Naive B cell (primary cell): ENCODE results near the gene MOV10L1. TPM values are rescaled to one million over a fixed set of nuclear protein-coding genes. Genes with fewer than 3 reads are reported as not detected.
"Not testable (repeated sequence)": the region's sequence is repeated elsewhere in the genome, so short reads cannot be mapped to it uniquely, and the experiment has no call there.

Source experiments
- ATAC-seq, 2 donors: fragments of 150-1000 bp; cut with Tn5 transposase; 2 replicates each; pipeline ENCODE4 v1.10.0; 2021; ENCODE audit warnings: low read depth in 2 of 2, mild to moderate bottlenecking in 2 of 2, moderate library complexity in 2 of 2
- DNase-seq: peaks from one replicate; pipeline ENCODE4 v3.0.0; 2022
- H3K27ac Mint-ChIP-seq, 6 donors: one replicate each; pipeline ENCODE4 v1.8.0; 2020 to 2022; ENCODE audit warnings: mild to moderate bottlenecking in 6 of 6, mixed read lengths in 6 of 6, moderate library complexity in 5 of 6, inconsistent platforms in 2 of 6
- H3K27me3 Mint-ChIP-seq, 3 donors: one replicate each; pipeline ENCODE4 v1.8.0; 2021 to 2022; ENCODE audit warnings: mixed read lengths in 3 of 3, mild to moderate bottlenecking in 1 of 3
- H3K36me3 Mint-ChIP-seq, 2 donors: one replicate each; pipeline ENCODE4 v1.8.0; 2020 to 2022; ENCODE audit warnings: mixed read lengths in 2 of 2, inconsistent platforms in 1 of 2, mild to moderate bottlenecking in 1 of 2
- H3K4me1 Mint-ChIP-seq, 3 donors: one replicate each; pipeline ENCODE4 v1.8.0; 2020 to 2022; ENCODE audit warnings: mixed read lengths in 3 of 3, inconsistent platforms in 1 of 3, mild to moderate bottlenecking in 1 of 3, moderate library complexity in 1 of 3
- H3K4me3 Mint-ChIP-seq, 8 donors: one replicate each; pipeline ENCODE4 v1.8.0; 2020 to 2022; ENCODE audit warnings: mild to moderate bottlenecking in 8 of 8, mixed read lengths in 8 of 8, moderate library complexity in 8 of 8, inconsistent platforms in 2 of 8
- H3K9me3 Mint-ChIP-seq, 7 donors: one replicate each; pipeline ENCODE4 v1.8.0; 2020 to 2022; ENCODE audit warnings: mixed read lengths in 7 of 7, mild to moderate bottlenecking in 5 of 7, inconsistent platforms in 2 of 7, moderate library complexity in 1 of 7
- polyA plus RNA-seq, 6 donors: library from polyadenylated mRNA; unstranded; fragments of 300-500 nt; fragmentation: Illumina TruSeq; gene quantifications; one replicate each; pipeline ENCODE4 v1.2.3, GENCODE V29; 2021; ENCODE audit warnings: low read depth in 6 of 6

The MOV10L1 gene
- polyA plus RNA-seq, 6 donors from 2014 or later = not detected

DNA sequence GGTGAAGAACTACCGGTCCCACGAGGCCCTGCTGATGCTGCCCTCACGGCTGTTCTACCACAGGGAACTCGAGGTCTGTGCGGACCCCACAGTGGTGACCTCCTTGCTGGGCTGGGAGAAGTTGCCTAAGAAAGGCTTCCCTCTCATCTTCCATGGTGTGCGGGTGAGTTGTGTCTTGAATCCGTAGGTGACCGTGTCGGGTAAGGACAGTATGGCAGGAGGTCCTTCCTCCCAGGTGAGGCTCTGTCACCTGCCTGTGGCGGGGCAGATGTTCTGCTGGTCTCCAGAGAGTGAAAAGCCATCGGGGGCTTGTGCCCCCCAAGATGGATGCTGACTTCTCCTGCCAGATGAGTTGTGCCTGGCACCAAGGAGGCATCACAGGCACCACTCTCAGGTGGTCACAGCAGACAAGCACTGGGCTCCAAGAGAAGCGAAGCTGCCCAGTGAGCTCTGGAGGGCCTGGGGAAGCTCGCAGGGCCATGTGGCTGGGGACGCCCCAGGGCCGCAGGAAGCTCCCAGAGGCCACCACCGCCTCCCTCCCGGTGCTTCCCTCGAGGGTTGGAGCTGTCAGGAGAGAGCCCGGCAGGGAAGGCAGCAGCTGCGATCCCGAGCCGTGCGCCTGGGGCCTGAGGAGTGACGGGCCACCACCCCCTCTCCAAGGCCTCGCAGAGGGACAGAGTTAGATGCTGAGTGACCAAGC, 63.4 kb downstream of the MOV10L1 start:
- no peaks in the 10 kb centered on the region for H3K9me3 Mint-ChIP-seq
- no peaks in the 10 kb centered on the region for H3K36me3 Mint-ChIP-seq
- peaks cover 0 to 11% (median 0%) of the 10 kb centered on the region in 3 donors for H3K27me3 Mint-ChIP-seq
- no peak overlapping the region for H3K4me3 Mint-ChIP-seq
- ATAC-seq (no peak), DNase-seq (no peak)
- H3K27ac Mint-ChIP-seq = peak overlapping the region in 1 of 6 donors; percentile 47
- H3K4me1 Mint-ChIP-seq = peaks cover 6 to 7% (median 7%) of the 10 kb centered on the region in 3 donors

DNA sequence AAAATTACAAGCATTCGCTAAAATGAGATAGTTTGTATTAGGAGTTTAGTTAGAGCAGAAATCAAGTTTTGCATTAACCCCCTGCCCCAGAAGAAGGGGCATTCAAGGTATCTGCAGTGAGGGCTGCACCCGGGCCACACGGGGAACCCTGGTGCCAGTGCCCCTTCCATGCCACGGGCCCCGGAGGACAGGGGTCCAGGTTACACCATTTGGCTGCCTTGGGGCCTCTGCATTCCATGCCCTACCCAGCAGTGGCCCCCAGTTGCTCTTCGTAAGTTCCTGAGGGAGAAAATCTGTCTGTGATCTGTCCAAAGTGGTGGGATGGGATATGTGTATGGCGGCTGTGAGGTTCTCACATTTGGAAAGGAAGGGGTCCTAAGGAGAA, 63.9 kb downstream of the MOV10L1 start:
- Mint-ChIP-seq H3K27ac (no peak overlapping the region), H3K36me3 (no peaks in the 10 kb centered on the region), H3K4me1 (peaks cover 6 to 7% (median 7%) of the 10 kb centered on the region in 3 donors), H3K9me3 (no peaks in the 10 kb centered on the region), H3K4me3 (no peak overlapping the region), H3K27me3 (peaks cover 0 to 16% (median 0%) of the 10 kb centered on the region in 3 donors)
- ATAC-seq (no peak), DNase-seq (no peak)

DNA sequence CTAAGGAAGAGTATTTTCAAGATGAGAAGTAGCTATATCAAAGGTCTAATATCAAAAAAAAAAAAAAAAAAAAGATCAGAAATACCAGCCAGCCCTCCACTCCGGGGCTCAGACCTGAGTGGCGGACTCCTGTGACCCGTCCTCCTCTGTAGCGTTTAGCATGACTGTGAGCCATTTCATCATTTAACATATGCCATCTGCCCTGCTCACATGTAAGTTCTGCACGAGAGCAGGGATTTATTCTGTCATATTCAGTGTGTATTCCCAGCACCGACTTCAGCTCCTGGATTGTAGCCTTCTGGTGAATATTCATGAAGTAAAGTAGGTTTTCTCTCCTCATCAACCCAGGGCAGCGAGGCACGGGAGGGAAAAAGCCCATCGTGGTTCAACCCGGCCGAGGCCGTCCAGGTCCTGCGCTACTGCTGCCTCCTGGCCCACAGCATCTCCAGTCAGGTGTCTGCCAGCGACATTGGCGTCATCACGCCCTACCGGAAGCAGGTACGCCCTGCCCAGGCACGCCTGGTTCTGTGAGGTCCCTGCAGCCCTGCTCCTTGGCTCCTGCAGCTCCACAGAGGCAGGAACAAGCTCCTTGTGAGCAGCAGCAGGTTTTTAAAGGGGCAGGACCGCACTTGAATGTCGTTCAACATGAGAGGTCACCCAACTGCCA, 68.0 kb downstream of the MOV10L1 start:
- H3K27ac Mint-ChIP-seq = no peak overlapping the region
- H3K4me3 Mint-ChIP-seq = no peak overlapping the region
- peaks cover 7 to 30% (median 21%) of the 10 kb centered on the region in 3 donors for H3K27me3 Mint-ChIP-seq
- H3K36me3 Mint-ChIP-seq = no peaks in the 10 kb centered on the region
- no peaks in the 10 kb centered on the region for H3K9me3 Mint-ChIP-seq
- DNase-seq = no peak
- ATAC-seq = no peak
- no peaks in the 10 kb centered on the region for H3K4me1 Mint-ChIP-seq

DNA sequence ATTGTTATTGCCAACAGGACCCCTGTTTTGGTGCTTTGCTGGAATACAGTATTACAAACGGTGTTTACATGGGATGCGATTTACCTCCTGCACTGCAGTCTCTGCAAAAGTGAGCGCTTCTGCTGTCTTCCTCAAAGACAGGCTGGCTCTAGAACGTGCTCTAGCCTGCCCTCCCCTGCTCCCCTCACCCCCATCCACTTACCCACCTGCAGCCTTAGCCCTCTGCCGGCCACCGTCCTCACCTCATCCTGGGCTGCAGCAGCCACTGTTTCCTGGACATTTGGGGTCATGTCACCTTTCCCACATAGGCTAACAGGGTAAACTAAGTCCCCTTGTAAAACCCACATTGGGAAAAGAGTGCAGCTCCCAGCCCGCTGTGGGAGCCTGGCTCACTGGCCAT, 71.1 kb downstream of the MOV10L1 start:
- H3K4me1 Mint-ChIP-seq = no peaks in the 10 kb centered on the region
- no peak overlapping the region for H3K4me3 Mint-ChIP-seq
- H3K27ac Mint-ChIP-seq = peak overlapping the region in 1 of 6 donors; percentile 66
- H3K27me3 Mint-ChIP-seq = peaks cover 14 to 39% (median 24%) of the 10 kb centered on the region in 3 donors
- no peak for ATAC-seq
- no peaks in the 10 kb centered on the region for H3K36me3 Mint-ChIP-seq
- no peak for DNase-seq
- H3K9me3 Mint-ChIP-seq = no peaks in the 10 kb centered on the region

DNA sequence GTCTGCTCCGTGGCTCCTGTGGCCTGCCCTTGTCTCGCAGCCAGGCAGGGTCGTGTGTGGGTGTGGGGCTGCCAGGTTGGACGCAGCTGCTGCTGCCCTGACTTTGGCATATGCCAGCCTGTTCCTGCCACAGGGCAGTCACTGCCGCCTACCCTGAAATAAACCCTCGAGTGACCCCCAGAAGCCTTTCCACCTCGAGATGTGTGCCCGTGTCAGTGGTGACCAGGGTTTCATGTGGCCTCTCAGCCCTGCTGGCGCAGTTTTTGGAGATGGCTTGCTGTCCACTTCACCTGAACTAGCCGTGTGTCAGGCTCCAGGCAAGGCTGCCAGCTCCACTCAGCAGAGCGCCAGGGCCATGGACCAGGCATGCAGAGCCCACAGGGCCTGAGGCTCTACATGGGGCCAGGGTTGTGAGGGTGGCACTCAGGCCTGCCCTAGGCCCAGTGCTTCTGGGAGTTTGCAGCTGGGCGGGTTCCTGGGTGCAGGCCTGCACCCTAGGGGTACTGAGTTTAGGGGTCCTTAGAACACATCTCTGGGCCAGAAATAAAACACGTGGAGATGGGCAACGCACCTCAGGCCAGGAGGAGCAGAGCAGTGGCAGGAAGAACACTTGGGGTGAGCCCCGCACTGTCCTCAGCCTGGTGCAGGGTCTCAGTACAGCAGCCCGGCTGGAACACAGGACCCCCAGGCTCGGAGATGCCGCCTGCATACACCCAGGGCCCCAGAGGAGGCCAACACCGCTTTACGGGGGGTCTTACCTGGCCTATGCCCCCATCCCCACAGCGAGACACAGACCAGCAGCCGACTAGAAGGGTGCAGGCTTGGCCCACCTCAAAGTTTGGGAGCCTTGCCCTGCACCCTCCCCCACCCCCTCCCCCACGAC, 71.9 kb downstream of the MOV10L1 start:
- H3K4me3 Mint-ChIP-seq = no peak overlapping the region
- peaks cover 14 to 39% (median 24%) of the 10 kb centered on the region in 3 donors for H3K27me3 Mint-ChIP-seq
- no peaks in the 10 kb centered on the region for H3K4me1 Mint-ChIP-seq
- DNase-seq = no peak
- ATAC-seq = no peak
- H3K9me3 Mint-ChIP-seq = no peaks in the 10 kb centered on the region
- H3K27ac Mint-ChIP-seq = no peak overlapping the region
- no peaks in the 10 kb centered on the region for H3K36me3 Mint-ChIP-seq

DNA sequence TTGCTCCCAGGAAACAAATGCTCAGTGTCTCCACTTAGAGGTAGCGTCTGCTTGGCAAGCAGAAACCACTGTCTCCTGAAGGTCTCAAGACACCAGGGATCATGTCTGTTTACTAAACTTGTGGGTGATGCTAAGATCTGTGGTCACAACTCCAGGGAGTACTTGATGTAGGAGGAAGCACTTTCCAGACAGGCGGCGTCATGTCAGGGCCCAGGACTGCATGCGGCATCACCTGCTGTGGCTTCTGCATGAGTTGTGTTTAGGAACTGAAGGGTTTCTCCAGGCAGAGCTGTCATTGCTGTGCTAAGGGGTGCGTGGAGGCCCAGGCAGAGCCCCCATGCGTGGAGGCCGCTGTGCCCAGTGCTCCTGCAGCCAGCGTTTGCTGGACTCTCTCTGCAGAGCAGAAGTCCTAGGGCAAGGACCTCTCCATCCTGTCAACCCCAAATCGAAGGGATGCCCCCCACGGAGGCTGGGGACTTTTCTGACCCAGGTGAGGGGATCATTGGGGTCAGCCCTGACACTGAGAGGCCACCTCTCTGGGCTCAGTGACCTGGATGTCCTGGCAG, 72.7 kb downstream of the MOV10L1 start:
- DNase-seq (no peak), ATAC-seq (no peak)
- H3K36me3 Mint-ChIP-seq = no peaks in the 10 kb centered on the region
- peak overlapping the region in 1 of 6 donors; percentile 67 for H3K27ac Mint-ChIP-seq
- no peaks in the 10 kb centered on the region for H3K4me1 Mint-ChIP-seq
- H3K4me3 Mint-ChIP-seq = no peak overlapping the region
- peaks cover 14 to 40% (median 25%) of the 10 kb centered on the region in 3 donors for H3K27me3 Mint-ChIP-seq
- no peaks in the 10 kb centered on the region for H3K9me3 Mint-ChIP-seq

DNA sequence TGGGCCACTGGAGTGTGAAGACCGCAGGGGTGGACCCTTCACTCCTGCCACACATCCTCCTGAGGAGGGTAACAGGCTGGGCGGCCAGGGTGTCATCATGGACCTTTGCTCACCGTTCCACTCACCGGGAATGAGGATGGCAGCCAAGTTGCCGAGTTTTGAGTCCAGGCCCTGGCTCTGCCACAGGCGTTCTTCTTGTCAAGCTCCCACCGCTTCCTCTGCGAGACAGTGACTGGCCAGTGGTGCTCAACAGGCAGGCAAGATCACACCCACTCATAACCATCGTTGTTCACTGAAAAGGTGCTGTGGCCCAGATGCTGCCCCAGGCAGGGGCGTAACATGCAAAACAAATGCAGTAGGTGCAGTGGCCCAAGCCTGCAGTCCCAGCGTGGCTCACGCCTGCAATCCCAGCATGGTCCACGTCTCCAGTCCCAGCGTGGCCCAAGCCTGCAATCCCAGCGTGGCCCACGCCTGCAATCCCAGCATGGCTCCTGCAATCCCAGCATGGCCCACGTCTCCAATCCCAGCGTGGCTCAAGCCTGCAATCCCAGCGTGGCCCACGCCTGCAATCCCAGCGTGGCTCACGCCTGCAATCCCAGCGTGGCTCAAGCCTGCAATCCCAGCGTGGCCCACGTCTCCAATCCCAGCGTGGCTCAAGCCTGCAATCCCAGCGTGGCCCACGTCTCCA, 75.8 kb downstream of the MOV10L1 start:
- no peaks in the 10 kb centered on the region for H3K9me3 Mint-ChIP-seq
- H3K4me3 Mint-ChIP-seq = no peak overlapping the region
- ATAC-seq (no peak), DNase-seq (no peak)
- H3K27me3 Mint-ChIP-seq = peaks cover 22 to 50% (median 46%) of the 10 kb centered on the region in 3 donors
- no peaks in the 10 kb centered on the region for H3K36me3 Mint-ChIP-seq
- H3K4me1 Mint-ChIP-seq = peaks cover 7 to 14% (median 10%) of the 10 kb centered on the region in 3 donors
- no peak overlapping the region for H3K27ac Mint-ChIP-seq

DNA sequence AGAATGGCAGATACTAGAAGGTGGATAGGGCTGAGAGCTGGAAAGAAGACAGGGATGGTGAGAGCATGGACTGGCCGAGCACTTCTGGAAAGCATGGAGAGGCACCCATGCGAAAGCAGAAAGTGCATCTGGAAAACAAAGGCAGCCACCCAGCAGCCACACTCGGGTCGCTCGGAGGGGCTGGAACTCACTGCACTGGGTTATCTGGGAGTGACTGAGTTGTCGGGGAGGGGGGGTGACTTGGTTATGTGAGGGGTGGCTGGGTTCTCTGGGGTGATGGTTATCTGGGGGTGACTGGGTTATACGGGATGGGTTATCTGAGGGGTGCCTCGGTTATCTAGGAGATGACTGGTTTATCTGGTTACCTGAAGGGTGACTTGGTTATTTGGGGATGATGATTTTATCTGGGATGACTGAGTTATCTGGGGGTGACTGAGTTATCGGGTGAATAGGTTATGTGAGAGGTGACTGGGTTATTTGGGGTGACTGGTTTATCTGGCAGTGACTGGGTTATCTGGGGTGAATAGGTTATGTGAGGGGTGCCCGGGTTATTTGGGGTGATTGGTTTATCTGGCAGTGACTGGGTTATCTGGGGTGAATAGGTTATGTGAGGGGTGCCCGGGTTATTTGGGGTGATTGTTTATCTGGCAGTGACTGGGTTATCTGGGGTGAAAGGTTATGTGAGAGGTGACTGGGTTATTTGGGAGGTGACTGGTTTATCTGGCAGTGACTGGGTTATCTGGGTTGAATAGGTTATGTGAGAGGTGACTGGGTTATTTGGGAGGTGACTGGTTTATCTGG, 78.1 kb downstream of the MOV10L1 start:
- Mint-ChIP-seq H3K36me3 (no peaks in the 10 kb centered on the region), H3K27ac (peak overlapping the region in 2 of 6 donors; percentile 42 to 54), H3K27me3 (peaks cover 20 to 49% (median 33%) of the 10 kb centered on the region in 3 donors), H3K9me3 (no peaks in the 10 kb centered on the region), H3K4me3 (peak overlapping the region in 5 of 8 donors; percentile 15 to 84 (median 79)), H3K4me1 (peaks cover 20 to 22% (median 22%) of the 10 kb centered on the region in 3 donors)
- DNase-seq (no peak), ATAC-seq (no peak)

DNA sequence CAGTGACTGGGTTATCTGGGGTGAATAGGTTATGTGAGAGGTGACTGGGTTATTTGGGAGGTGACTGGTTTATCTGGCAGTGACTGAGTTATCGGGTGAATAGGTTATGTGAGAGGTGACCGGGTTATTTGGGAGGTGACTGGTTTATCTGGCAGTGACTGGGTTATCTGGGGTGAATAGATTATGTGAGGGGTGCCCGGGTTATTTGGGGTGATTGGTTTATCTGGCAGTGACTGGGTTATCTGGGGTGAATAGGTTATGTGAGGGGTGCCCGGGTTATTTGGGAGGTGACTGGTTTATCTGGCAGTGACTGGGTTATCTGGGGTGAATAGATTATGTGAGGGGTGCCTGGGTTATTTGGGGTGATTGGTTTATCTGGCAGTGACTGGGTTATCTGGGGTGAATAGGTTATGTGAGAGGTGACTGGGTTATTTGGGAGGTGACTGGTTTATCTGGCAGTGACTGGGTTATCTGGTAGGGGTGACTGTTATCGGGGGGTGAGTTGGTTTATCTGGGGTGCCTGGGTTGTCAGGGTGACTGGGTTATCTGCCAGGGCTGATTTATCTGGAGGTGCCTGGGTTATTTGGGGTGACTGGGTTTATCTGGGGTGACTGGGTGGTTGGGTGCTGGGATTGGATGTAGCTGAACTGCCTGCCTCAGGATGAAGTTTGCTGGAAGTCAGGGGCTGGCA, 78.8 kb downstream of the MOV10L1 start:
- H3K9me3 Mint-ChIP-seq, H3K36me3 Mint-ChIP-seq, DNase-seq, ATAC-seq: not testable (repeated sequence)
- Mint-ChIP-seq H3K4me3 (peak overlapping the region; percentile 62 to 86 (median 77)), H3K27ac (peak overlapping the region in 3 of 6 donors; percentile 34 to 96 (median 72)), H3K4me1 (peaks cover 25 to 29% (median 26%) of the 10 kb centered on the region in 3 donors), H3K27me3 (peaks cover 18 to 51% (median 31%) of the 10 kb centered on the region in 3 donors)

DNA sequence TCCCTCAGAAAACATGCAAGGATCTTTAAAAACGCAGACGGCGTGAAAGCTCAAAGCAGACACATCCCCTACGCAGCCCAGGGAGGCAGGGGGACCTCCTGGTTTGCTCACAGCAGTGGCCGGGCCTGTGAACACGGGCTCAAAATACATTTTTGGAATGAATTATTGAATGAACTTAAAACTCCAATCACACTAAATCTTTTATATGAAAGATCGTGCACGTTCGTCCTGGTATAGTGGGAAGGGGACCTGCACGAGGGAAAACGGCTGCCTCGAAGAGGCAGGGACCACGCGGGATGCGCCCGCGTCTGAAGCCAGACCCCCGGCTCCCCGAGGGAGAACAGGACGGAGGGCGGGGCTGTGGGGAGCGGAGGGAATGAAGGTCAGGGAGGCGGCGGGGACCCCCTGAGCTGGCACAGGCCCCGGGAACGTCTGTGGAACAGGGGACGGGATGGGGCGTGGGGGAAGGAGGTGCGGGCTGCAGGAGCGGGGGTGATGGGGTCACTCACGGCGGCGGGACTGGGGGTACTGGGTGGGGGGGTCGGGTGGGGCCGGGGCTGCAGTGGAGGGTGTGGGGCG, 79.5 kb downstream of the MOV10L1 start:
- H3K27me3 Mint-ChIP-seq = peaks cover 18 to 49% (median 31%) of the 10 kb centered on the region in 3 donors
- H3K4me1 Mint-ChIP-seq = peaks cover 28 to 29% (median 28%) of the 10 kb centered on the region in 3 donors
- DNase-seq = no peak
- no peaks in the 10 kb centered on the region for H3K36me3 Mint-ChIP-seq
- H3K27ac Mint-ChIP-seq = peak overlapping the region in 3 of 6 donors; percentile 63 to 96 (median 72)
- no peaks in the 10 kb centered on the region for H3K9me3 Mint-ChIP-seq
- ATAC-seq = no peak
- peak overlapping the region; percentile 62 to 86 (median 77) for H3K4me3 Mint-ChIP-seq

DNA sequence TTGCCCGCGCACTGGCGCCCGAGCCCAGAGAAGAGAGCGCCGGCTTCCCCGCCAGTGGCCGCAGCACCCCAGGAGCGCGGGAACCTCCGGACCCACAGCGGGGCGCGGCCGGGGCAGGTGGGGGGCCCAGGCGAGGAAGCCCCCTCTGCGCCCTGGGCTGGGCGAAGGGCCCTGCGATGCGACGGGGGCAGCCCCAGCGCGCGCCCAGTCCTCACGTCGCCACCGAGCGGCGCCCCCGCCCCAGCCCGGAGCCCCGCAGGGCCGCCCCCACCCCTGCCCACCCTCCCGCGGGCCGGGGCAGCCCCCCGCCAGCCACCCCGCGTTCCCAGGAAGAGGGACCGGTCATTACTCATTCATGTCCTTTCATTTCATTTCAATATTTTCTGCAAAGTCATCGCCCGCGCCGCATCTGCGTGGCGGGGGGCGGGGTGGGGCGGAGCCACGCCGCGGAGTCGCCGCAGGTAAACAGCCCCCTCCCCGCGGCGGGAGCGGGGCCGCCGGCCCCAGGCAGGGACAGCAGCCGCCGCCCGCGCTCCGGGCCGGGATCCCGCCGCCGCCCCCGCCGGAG, 80.1 kb downstream of the MOV10L1 start:
- H3K27ac Mint-ChIP-seq = no peak overlapping the region
- H3K36me3 Mint-ChIP-seq = no peaks in the 10 kb centered on the region
- peaks cover 18 to 47% (median 31%) of the 10 kb centered on the region in 3 donors for H3K27me3 Mint-ChIP-seq
- ATAC-seq = peak; percentile 38 to 43
- DNase-seq = no peak
- H3K4me1 Mint-ChIP-seq = peaks cover 28 to 30% (median 29%) of the 10 kb centered on the region in 3 donors
- no peaks in the 10 kb centered on the region for H3K9me3 Mint-ChIP-seq
- H3K4me3 Mint-ChIP-seq = peak overlapping the region in 4 of 8 donors; percentile 40 to 79 (median 56)
